K562 (cell line): ENCODE data around the gene DNAJC11. TPM values are rescaled to one million over a fixed set of nuclear protein-coding genes. Genes with fewer than 3 reads are reported as not detected.
A peak's percentile ranks its signal among the peaks of the same experiment; 100 is the strongest.

Experiments used
- ARNT ChIP-seq, 2 experiments: fragments of 450-650 bp; IDR thresholded peaks; 2 replicates each; pipeline ENCODE4 v1.6.1; 2016; ENCODE audit warnings: mild to moderate bottlenecking in 1 of 2
- BHLHE40 ChIP-seq: IDR thresholded peaks from 2 replicates; pipeline ENCODE4 v1.6.1; 2011; ENCODE audit warnings: low read length, improper control_type of control experiment
- CBX3 ChIP-seq, 2 experiments: IDR thresholded peaks; 1 replicate in 1 of 2; 2 replicates in 1 of 2; pipeline ENCODE4 v1.6.1; 2012; ENCODE audit warnings: inconsistent platforms in 2 of 2, low read length in 2 of 2, borderline replicate concordance in 1 of 2, control low read depth in 1 of 2
- DACH1 ChIP-seq: fragments of 450-650 bp; IDR thresholded peaks from 2 replicates; pipeline ENCODE4 v1.6.1; 2018; ENCODE audit not compliant: partially characterized antibody
- E2F1 ChIP-seq: sonication (generic); formaldehyde crosslinking; IDR thresholded peaks from 2 replicates; pipeline ENCODE4 v1.8.1; 2023; ENCODE audit warnings: mild to moderate bottlenecking, missing genetic modification reagents, moderate library complexity
- FOXA1 ChIP-seq: fragments of 450-650 bp; IDR thresholded peaks from 2 replicates; pipeline ENCODE4 v1.6.1; 2016; ENCODE audit warnings: mild to moderate bottlenecking, borderline replicate concordance
- GABPB1 ChIP-seq: sonication (generic); formaldehyde crosslinking; IDR thresholded peaks from 2 replicates; pipeline ENCODE4 v1.8.0; 2022; ENCODE audit warnings: mild to moderate bottlenecking, missing genetic modification reagents
- GTF2A2 ChIP-seq: IDR thresholded peaks from 2 replicates; pipeline ENCODE4 v1.6.1; 2016; ENCODE audit warnings: mild to moderate bottlenecking, missing genetic modification characterization, missing compliant biosample characterization
- MEIS2 ChIP-seq: fragments of 450-650 bp; IDR thresholded peaks from 2 replicates; pipeline ENCODE4 v1.6.1; 2014; ENCODE audit warnings: mild to moderate bottlenecking; ENCODE audit not compliant: partially characterized antibody
- NCOA6 ChIP-seq: fragments of 450-650 bp; IDR thresholded peaks from 2 replicates; pipeline ENCODE4 v1.6.1; 2017; ENCODE audit warnings: mild to moderate bottlenecking
- PCBP1 ChIP-seq: fragments of 200-400 bp; formaldehyde crosslinking; IDR thresholded peaks from 2 replicates; pipeline ENCODE4 v1.6.1; 2018; ENCODE audit warnings: mild to moderate bottlenecking, low read depth, low read length; ENCODE audit not compliant: poor library complexity, severe bottlenecking
- SRSF1 ChIP-seq: fragments of 200-400 bp; formaldehyde crosslinking; IDR thresholded peaks from 2 replicates; pipeline ENCODE4 v1.6.1; 2017; ENCODE audit warnings: mild to moderate bottlenecking, low read depth, low read length, moderate library complexity
- ZNF184 ChIP-seq: sonication (generic); formaldehyde crosslinking; IDR thresholded peaks from 2 replicates; pipeline ENCODE4 v1.5.0; 2020; ENCODE audit warnings: missing genetic modification reagents
- polyA plus RNA-seq, 8 experiments: library from polyadenylated mRNA; depleted of rRNA in 4 of 8; stranded (reverse) in 5 of 8; unstranded in 3 of 8; fragments of >200 nt; fragmentation: Nextera tagmentation in 2 of 8; fragmentation: Illumina TruSeq in 1 of 8; extraction: Ambion mirVana in 2 of 8; extraction: Trizol in 1 of 8; gene quantifications; 2 replicates each; pipeline versions ENCODE4 v1.2.1 to v1.2.3, GENCODE V29; 2011 to 2014; ENCODE audit warnings: inconsistent platforms in 1 of 8, missing spikeins in 1 of 8
- total RNA-seq, 7 experiments: library from RNA; depleted of rRNA in 6 of 7; stranded (reverse); fragments of >200 nt in 6 of 7; fragmentation: Illumina TruSeq in 2 of 7; extraction: Trizol in 2 of 7; gene quantifications; 2 replicates each; pipeline versions ENCODE4 v1.2.1 to v1.2.3, GENCODE V29; 2011 to 2021; ENCODE audit warnings: low replicate concordance in 1 of 7
- TF ChIP-seq, protein P1 (sequence below): fragments of 150-350 bp; IDR thresholded peaks from 2 replicates; pipeline ENCODE4 v1.6.1; 2014; ENCODE audit warnings: low read depth, mild to moderate bottlenecking, low read length, borderline replicate concordance
- TF ChIP-seq, protein P2 (sequence below): fragments of 200-800 bp; sonication (Bioruptor generic); IDR thresholded peaks from 2 replicates; pipeline ENCODE4 v1.6.1; 2016; ENCODE audit warnings: missing genetic modification characterization, missing compliant biosample characterization
- TF ChIP-seq, protein P3 (sequence below): fragments of 250-450 bp; sonication (Bioruptor Pico); IDR thresholded peaks from 2 replicates; pipeline ENCODE4 v1.5.0; 2021

The DNAJC11 gene
- total and polyA plus RNA-seq, 9 of the 15 experiments (the other 6 are each of a cell fraction or from before 2014, with no cell fraction given), result 14.1 to 123 (median 76.6) TPM

- TF ChIP-seq, protein P1, sequence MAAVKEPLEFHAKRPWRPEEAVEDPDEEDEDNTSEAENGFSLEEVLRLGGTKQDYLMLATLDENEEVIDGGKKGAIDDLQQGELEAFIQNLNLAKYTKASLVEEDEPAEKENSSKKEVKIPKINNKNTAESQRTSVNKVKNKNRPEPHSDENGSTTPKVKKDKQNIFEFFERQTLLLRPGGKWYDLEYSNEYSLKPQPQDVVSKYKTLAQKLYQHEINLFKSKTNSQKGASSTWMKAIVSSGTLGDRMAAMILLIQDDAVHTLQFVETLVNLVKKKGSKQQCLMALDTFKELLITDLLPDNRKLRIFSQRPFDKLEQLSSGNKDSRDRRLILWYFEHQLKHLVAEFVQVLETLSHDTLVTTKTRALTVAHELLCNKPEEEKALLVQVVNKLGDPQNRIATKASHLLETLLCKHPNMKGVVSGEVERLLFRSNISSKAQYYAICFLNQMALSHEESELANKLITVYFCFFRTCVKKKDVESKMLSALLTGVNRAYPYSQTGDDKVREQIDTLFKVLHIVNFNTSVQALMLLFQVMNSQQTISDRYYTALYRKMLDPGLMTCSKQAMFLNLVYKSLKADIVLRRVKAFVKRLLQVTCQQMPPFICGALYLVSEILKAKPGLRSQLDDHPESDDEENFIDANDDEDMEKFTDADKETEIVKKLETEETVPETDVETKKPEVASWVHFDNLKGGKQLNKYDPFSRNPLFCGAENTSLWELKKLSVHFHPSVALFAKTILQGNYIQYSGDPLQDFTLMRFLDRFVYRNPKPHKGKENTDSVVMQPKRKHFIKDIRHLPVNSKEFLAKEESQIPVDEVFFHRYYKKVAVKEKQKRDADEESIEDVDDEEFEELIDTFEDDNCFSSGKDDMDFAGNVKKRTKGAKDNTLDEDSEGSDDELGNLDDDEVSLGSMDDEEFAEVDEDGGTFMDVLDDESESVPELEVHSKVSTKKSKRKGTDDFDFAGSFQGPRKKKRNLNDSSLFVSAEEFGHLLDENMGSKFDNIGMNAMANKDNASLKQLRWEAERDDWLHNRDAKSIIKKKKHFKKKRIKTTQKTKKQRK, result no peak
- TF ChIP-seq BHLHE40, result peak; percentile 40
- 0 out of 2 replicates have a peak, but pooled peaks have one; percentile 19 for TF ChIP-seq GTF2A2 (tag)
- peak; percentile 11 for TF ChIP-seq PCBP1
- no peak for TF ChIP-seq ARNT (IDR thresholded peaks at IDR 0.05)
- no peak for TF ChIP-seq DACH1
- TF ChIP-seq NCOA6, result no peak
- peak; percentile 85; the same call in 1 of the 2 replicates for TF ChIP-seq E2F1 (CRISPR knock-in tag)
- peak in 1 of 2 experiments; percentile 36; a peak in 1 of 3 replicates for TF ChIP-seq CBX3 (IDR thresholded peaks at IDR 0.05; ENCODE audit: borderline replicate concordance in 1 of 2, low read length in 2 of 2)
- TF ChIP-seq, protein P2, sequence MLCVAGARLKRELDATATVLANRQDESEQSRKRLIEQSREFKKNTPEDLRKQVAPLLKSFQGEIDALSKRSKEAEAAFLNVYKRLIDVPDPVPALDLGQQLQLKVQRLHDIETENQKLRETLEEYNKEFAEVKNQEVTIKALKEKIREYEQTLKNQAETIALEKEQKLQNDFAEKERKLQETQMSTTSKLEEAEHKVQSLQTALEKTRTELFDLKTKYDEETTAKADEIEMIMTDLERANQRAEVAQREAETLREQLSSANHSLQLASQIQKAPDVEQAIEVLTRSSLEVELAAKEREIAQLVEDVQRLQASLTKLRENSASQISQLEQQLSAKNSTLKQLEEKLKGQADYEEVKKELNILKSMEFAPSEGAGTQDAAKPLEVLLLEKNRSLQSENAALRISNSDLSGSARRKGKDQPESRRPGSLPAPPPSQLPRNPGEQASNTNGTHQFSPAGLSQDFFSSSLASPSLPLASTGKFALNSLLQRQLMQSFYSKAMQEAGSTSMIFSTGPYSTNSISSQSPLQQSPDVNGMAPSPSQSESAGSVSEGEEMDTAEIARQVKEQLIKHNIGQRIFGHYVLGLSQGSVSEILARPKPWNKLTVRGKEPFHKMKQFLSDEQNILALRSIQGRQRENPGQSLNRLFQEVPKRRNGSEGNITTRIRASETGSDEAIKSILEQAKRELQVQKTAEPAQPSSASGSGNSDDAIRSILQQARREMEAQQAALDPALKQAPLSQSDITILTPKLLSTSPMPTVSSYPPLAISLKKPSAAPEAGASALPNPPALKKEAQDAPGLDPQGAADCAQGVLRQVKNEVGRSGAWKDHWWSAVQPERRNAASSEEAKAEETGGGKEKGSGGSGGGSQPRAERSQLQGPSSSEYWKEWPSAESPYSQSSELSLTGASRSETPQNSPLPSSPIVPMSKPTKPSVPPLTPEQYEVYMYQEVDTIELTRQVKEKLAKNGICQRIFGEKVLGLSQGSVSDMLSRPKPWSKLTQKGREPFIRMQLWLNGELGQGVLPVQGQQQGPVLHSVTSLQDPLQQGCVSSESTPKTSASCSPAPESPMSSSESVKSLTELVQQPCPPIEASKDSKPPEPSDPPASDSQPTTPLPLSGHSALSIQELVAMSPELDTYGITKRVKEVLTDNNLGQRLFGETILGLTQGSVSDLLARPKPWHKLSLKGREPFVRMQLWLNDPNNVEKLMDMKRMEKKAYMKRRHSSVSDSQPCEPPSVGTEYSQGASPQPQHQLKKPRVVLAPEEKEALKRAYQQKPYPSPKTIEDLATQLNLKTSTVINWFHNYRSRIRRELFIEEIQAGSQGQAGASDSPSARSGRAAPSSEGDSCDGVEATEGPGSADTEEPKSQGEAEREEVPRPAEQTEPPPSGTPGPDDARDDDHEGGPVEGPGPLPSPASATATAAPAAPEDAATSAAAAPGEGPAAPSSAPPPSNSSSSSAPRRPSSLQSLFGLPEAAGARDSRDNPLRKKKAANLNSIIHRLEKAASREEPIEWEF (CRISPR knock-in tag), result no peak
- TF ChIP-seq MEIS2, result no peak
- TF ChIP-seq GABPB1 (CRISPR knock-in tag), result 0 out of 2 replicates have a peak, but pooled peaks have one; percentile 7
- TF ChIP-seq FOXA1, result no peak
- no peak for TF ChIP-seq ZNF184
- no peak for TF ChIP-seq SRSF1
- TF ChIP-seq, protein P3, sequence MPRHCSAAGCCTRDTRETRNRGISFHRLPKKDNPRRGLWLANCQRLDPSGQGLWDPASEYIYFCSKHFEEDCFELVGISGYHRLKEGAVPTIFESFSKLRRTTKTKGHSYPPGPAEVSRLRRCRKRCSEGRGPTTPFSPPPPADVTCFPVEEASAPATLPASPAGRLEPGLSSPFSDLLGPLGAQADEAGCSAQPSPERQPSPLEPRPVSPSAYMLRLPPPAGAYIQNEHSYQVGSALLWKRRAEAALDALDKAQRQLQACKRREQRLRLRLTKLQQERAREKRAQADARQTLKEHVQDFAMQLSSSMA (CRISPR knock-in tag), result peak; percentile 90
These were observed 99.5 kb downstream of the DNAJC11 start (continued) for GRCh38 chr1:6601923-6602668.
